HEK293 (cell line): Measurements from ENCODE around the gene ARL4A.

Source experiments
- CTCF ChIA-PET: fragments of 350-600 bp; formaldehyde crosslinking; extraction: SDS; loops from one replicate; lab custom pipeline; 2021; ENCODE audit warnings: antibody characterized with exemption; lab: Yijun Ruan, JAX
- POLR2A ChIA-PET: fragments of 300-600 bp; formaldehyde crosslinking; extraction: SDS; loops from one replicate; lab custom pipeline; 2020; ENCODE audit warnings: antibody characterized with exemption, inconsistent platforms; lab: Yijun Ruan, JAX
- H3K27ac ChIP-seq: fragments of 200-500 bp; sonication (Bioruptor generic); 2 replicates; pipeline ENCODE4 v1.5.1; 2014; ENCODE audit warnings: low read depth, low read length, control low read depth, inconsistent platforms; ENCODE audit errors: extremely low read depth
- H3K36me3 ChIP-seq, 2 experiments: fragments of 200-500 bp in 1 of 2; sonication (Bioruptor generic) in 1 of 2; 1 replicate in 1 of 2; 2 replicates in 1 of 2; pipeline ENCODE4 v1.5.1; 2014 to 2017; ENCODE audit warnings: inconsistent platforms in 2 of 2, low read length in 2 of 2; ENCODE audit not compliant: control insufficient read depth in 2 of 2, insufficient read depth in 1 of 2
- H3K4me1 ChIP-seq: fragments of 200-500 bp; sonication (Bioruptor generic); 2 replicates; pipeline ENCODE4 v1.5.1; 2014; ENCODE audit warnings: mild to moderate bottlenecking, low read length, inconsistent platforms; ENCODE audit not compliant: control insufficient read depth, insufficient read depth
- H3K4me3 ChIP-seq: 2 replicates; pipeline ENCODE4 v1.5.1; 2011; ENCODE audit warnings: low read depth, mild to moderate bottlenecking, control low read depth, low read length, moderate library complexity
- H3K9me3 ChIP-seq: fragments of 200-500 bp; sonication (Bioruptor generic); 2 replicates; pipeline ENCODE4 v1.5.1; 2014; ENCODE audit warnings: low read depth, low read length, inconsistent platforms; ENCODE audit not compliant: control insufficient read depth, insufficient read depth
- EGR2 ChIP-seq: fragments of 450-650 bp; formaldehyde crosslinking; IDR thresholded peaks from 2 replicates; pipeline ENCODE4 v1.5.1; 2016; ENCODE audit warnings: low read depth, missing biosample characterization, missing genetic modification characterization
- GLIS1 ChIP-seq: fragments of 450-650 bp; formaldehyde crosslinking; IDR thresholded peaks from 2 replicates; pipeline ENCODE4 v1.5.1; 2016; ENCODE audit warnings: missing biosample characterization, missing genetic modification characterization
- REST ChIP-seq: fragments of 450-650 bp; formaldehyde crosslinking; IDR thresholded peaks from 2 replicates; pipeline ENCODE4 v1.5.1; 2016; ENCODE audit warnings: missing biosample characterization, missing genetic modification characterization
- SCRT2 ChIP-seq: fragments of 450-650 bp; formaldehyde crosslinking; IDR thresholded peaks from 2 replicates; pipeline ENCODE4 v1.5.1; 2016; ENCODE audit warnings: missing biosample characterization, missing genetic modification characterization
- ZBTB17 ChIP-seq: fragments of 450-650 bp; formaldehyde crosslinking; IDR thresholded peaks from 2 replicates; pipeline ENCODE4 v1.5.1; 2016; ENCODE audit warnings: missing biosample characterization, missing genetic modification characterization
- ZFP3 ChIP-seq: fragments of 450-650 bp; formaldehyde crosslinking; IDR thresholded peaks from 2 replicates; pipeline ENCODE4 v1.5.1; 2016; ENCODE audit warnings: low read depth, missing biosample characterization, missing genetic modification characterization
- ZIC2 ChIP-seq: fragments of 450-650 bp; formaldehyde crosslinking; IDR thresholded peaks from 2 replicates; pipeline ENCODE4 v1.5.1; 2016; ENCODE audit warnings: missing biosample characterization, missing genetic modification characterization
- ZNF112 ChIP-seq: fragments of 450-650 bp; formaldehyde crosslinking; IDR thresholded peaks from 2 replicates; pipeline ENCODE4 v1.5.0; 2017; ENCODE audit warnings: missing biosample characterization, missing genetic modification characterization
- ZNF221 ChIP-seq: fragments of 450-650 bp; formaldehyde crosslinking; IDR thresholded peaks from 2 replicates; pipeline ENCODE4 v1.5.1; 2017; ENCODE audit warnings: missing biosample characterization, missing genetic modification characterization, borderline replicate concordance
- ZNF37A ChIP-seq: fragments of 450-650 bp; IDR thresholded peaks from 2 replicates; pipeline ENCODE4 v1.5.1; 2018; ENCODE audit warnings: missing biosample characterization, missing genetic modification characterization
- ZNF398 ChIP-seq: fragments of 450-650 bp; formaldehyde crosslinking; IDR thresholded peaks from 2 replicates; pipeline ENCODE4 v1.5.1; 2017; ENCODE audit warnings: missing biosample characterization, missing genetic modification characterization
- ZNF423 ChIP-seq: fragments of 450-650 bp; formaldehyde crosslinking; IDR thresholded peaks from 2 replicates; pipeline ENCODE4 v1.5.1; 2016; ENCODE audit warnings: missing biosample characterization, missing genetic modification characterization
- ZNF501 ChIP-seq: fragments of 450-650 bp; formaldehyde crosslinking; IDR thresholded peaks from 2 replicates; pipeline ENCODE4 v1.5.1; 2016; ENCODE audit warnings: missing biosample characterization, missing genetic modification characterization
- ZNF513 ChIP-seq: fragments of 450-650 bp; IDR thresholded peaks from 2 replicates; pipeline ENCODE4 v1.5.1; 2018; ENCODE audit warnings: missing biosample characterization, missing genetic modification characterization
- ZNF549 ChIP-seq: fragments of 450-650 bp; IDR thresholded peaks from 2 replicates; pipeline ENCODE4 v1.5.1; 2018; ENCODE audit warnings: missing biosample characterization, missing genetic modification characterization, mild to moderate bottlenecking, inconsistent platforms, moderate library complexity
- ZNF600 ChIP-seq: fragments of 450-650 bp; formaldehyde crosslinking; IDR thresholded peaks from 2 replicates; pipeline ENCODE4 v1.5.1; 2016; ENCODE audit warnings: missing biosample characterization, missing genetic modification characterization
- TF ChIP-seq, protein P1 (sequence below): fragments of 450-650 bp; formaldehyde crosslinking; IDR thresholded peaks from 2 replicates; pipeline ENCODE4 v1.5.1; 2016; ENCODE audit warnings: missing biosample characterization, missing genetic modification characterization, low read depth
- TF ChIP-seq, protein P2 (sequence below): fragments of 450-650 bp; formaldehyde crosslinking; IDR thresholded peaks from 2 replicates; pipeline ENCODE4 v1.5.1; 2016; ENCODE audit warnings: missing biosample characterization, missing genetic modification characterization
- TF ChIP-seq, protein P3 (sequence below): fragments of 450-650 bp; formaldehyde crosslinking; IDR thresholded peaks from 2 replicates; pipeline ENCODE4 v1.5.0; 2017; ENCODE audit warnings: missing biosample characterization, missing genetic modification characterization, borderline replicate concordance

The ARL4A gene

DNA sequence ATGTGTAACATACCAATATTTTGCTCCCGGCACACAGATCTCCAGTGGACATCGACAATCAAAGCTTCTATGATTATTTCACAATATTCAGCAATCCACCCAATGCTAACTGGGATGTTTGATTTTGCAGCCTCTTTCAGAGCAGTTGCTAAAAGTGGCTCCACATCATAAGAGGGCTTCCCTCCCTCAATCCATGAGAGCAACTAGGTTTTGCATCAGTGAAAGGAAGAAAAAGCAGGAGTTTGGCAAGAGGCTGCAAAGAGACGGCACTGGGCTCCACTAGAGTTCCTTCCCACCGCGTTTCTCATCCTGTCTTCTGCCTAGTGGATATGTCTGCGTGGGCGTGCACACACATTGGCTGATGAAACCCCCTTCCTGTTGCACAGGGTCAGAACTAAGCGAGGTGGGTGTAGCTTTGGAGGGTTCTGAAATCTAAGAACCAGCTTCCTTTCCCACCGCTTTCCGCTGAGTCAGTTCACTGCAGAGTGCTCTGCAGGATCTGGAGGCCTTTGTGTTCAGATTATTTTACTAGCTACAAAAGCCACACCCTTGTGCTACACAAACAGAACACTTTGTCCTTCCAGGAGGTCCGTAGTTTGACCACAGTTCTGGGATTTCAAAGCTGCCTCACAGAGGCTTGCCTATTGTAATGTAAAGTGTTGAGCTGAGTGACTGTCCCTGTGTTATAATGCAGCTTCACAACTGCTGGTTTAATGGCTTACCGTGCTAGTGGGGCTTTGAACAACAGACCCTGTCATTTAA, 28.1 kb downstream of the ARL4A start (continued):
- TF ChIP-seq ZNF549 = no peak
- TF ChIP-seq ZNF221 (tag by site-specific recombination) = no peak
- 0 out of 2 replicates have a peak, but pooled peaks have one; percentile 16 for TF ChIP-seq ZNF398
- TF ChIP-seq, protein P1, sequence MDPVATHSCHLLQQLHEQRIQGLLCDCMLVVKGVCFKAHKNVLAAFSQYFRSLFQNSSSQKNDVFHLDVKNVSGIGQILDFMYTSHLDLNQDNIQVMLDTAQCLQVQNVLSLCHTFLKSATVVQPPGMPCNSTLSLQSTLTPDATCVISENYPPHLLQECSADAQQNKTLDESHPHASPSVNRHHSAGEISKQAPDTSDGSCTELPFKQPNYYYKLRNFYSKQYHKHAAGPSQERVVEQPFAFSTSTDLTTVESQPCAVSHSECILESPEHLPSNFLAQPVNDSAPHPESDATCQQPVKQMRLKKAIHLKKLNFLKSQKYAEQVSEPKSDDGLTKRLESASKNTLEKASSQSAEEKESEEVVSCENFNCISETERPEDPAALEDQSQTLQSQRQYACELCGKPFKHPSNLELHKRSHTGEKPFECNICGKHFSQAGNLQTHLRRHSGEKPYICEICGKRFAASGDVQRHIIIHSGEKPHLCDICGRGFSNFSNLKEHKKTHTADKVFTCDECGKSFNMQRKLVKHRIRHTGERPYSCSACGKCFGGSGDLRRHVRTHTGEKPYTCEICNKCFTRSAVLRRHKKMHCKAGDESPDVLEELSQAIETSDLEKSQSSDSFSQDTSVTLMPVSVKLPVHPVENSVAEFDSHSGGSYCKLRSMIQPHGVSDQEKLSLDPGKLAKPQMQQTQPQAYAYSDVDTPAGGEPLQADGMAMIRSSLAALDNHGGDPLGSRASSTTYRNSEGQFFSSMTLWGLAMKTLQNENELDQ (tag by site-specific recombination) = no peak
- peak; percentile 66 for TF ChIP-seq GLIS1 (tag by site-specific recombination)
- TF ChIP-seq ZNF600 (tag by site-specific recombination) = peak; percentile 65; the same call in 1 of the 2 replicates
- TF ChIP-seq ZBTB17 (tag by site-specific recombination) = peak; percentile 91
- TF ChIP-seq ZNF112 (tag by site-specific recombination) = no peak
- peak; percentile 48 for TF ChIP-seq ZIC2
- TF ChIP-seq SCRT2 (tag by site-specific recombination) = peak; percentile 80; the same call in 1 of the 2 replicates
- TF ChIP-seq ZNF501 (tag by site-specific recombination) = no peak
- TF ChIP-seq ZNF37A (tag by site-specific recombination) = no peak
- TF ChIP-seq, protein P2, sequence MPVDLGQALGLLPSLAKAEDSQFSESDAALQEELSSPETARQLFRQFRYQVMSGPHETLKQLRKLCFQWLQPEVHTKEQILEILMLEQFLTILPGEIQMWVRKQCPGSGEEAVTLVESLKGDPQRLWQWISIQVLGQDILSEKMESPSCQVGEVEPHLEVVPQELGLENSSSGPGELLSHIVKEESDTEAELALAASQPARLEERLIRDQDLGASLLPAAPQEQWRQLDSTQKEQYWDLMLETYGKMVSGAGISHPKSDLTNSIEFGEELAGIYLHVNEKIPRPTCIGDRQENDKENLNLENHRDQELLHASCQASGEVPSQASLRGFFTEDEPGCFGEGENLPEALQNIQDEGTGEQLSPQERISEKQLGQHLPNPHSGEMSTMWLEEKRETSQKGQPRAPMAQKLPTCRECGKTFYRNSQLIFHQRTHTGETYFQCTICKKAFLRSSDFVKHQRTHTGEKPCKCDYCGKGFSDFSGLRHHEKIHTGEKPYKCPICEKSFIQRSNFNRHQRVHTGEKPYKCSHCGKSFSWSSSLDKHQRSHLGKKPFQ (tag by site-specific recombination) = no peak
- no peak for TF ChIP-seq ZFP3 (tag by site-specific recombination)
- TF ChIP-seq, protein P3, sequence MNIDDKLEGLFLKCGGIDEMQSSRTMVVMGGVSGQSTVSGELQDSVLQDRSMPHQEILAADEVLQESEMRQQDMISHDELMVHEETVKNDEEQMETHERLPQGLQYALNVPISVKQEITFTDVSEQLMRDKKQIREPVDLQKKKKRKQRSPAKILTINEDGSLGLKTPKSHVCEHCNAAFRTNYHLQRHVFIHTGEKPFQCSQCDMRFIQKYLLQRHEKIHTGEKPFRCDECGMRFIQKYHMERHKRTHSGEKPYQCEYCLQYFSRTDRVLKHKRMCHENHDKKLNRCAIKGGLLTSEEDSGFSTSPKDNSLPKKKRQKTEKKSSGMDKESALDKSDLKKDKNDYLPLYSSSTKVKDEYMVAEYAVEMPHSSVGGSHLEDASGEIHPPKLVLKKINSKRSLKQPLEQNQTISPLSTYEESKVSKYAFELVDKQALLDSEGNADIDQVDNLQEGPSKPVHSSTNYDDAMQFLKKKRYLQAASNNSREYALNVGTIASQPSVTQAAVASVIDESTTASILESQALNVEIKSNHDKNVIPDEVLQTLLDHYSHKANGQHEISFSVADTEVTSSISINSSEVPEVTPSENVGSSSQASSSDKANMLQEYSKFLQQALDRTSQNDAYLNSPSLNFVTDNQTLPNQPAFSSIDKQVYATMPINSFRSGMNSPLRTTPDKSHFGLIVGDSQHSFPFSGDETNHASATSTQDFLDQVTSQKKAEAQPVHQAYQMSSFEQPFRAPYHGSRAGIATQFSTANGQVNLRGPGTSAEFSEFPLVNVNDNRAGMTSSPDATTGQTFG (tag by site-specific recombination) = no peak
- TF ChIP-seq EGR2 (tag by site-specific recombination) = peak; percentile 57; the same call in 1 of the 2 replicates

DNA sequence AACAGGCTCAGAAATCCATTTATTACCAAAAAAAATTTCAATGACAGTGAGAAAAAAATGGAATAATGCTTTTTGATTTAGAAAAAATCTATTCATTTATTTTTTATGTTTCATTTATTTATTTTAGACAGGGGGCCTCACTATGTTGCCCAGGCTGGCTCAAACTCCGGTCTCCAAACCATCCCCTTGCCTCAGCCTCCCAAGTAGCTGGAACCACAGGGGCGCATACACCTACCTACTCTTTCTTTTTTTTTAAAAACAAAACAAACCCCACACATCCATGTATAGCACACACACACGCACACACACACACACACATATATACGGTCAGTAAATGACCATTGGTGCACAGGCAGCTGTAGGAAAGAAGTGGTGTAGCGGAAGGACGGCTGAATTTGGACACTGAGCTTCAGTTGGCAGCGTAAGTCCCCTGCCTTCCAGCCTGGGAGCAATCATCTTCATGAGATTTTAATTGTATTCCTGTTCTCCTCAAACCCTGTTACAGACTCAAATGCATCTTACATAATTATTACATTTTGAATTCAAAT, 28.8 kb downstream of the ARL4A start:
- H3K27ac ChIP-seq = peak overlapping the region; percentile 46; the same call in 1 of the 2 replicates
- CTCF ChIA-PET = interaction anchor here (0.7 to 1.4 kb wide), 3 partner anchors 10 to 32 kb away, joined by 3 read pairs; no protein-coding TSS in a partner anchor
- H3K9me3 ChIP-seq = no peaks in the 10 kb centered on the region
- no peaks in the 10 kb centered on the region for H3K36me3 ChIP-seq
- no peak overlapping the region for H3K4me3 ChIP-seq
- peaks cover 6% of the 10 kb centered on the region for H3K4me1 ChIP-seq
- POLR2A ChIA-PET = interaction anchor here (1.3 kb wide), 1 partner anchor 29 kb away, joined by 5 read pairs; the partner anchor contains the start of gene ARL4A
- TF ChIP-seq ZNF398 = no peak
- TF ChIP-seq REST (tag by site-specific recombination) = no peak
- no peak for TF ChIP-seq ZNF423
- no peak for TF ChIP-seq ZNF513 (tag by site-specific recombination)
